AG04449 (cell line): ENCODE measurements around the gene SLC35E1.

Source experiments
- CTCF ChIA-PET: fragments of 350-600 bp; formaldehyde crosslinking; extraction: SDS; loops from one replicate; lab custom pipeline; 2021; ENCODE audit warnings: antibody characterized with exemption; lab: Yijun Ruan, JAX
- POLR2A ChIA-PET: fragments of 400-600, 350-600 bp; formaldehyde crosslinking; extraction: SDS; loops from one replicate; lab custom pipeline; 2020; ENCODE audit warnings: antibody characterized with exemption, inconsistent platforms; lab: Yijun Ruan, JAX
- DNase-seq: peaks from one replicate; pipeline ENCODE4 v3.0.0-alpha.2; 2010; ENCODE audit warnings: low read depth, low spot score
- H3K4me3 ChIP-seq: 2 replicates; pipeline ENCODE4 v1.5.1; 2011; ENCODE audit warnings: low read depth, mild to moderate bottlenecking, control low read depth, low read length
- CTCF ChIP-seq: IDR thresholded peaks from one replicate; pipeline ENCODE4 v1.5.1; 2011; ENCODE audit warnings: mild to moderate bottlenecking, moderate library complexity, low read length, control low read depth, inconsistent platforms; ENCODE audit not compliant: insufficient read depth; ENCODE audit errors: missing control alignments

Gene SLC35E1

GRCh38 chr19:16585808-16586476 lies 13.7 kb upstream of the SLC35E1 start:
- TF ChIP-seq CTCF = no peak
- H3K4me3 ChIP-seq = no peak overlapping the region
- DNase-seq = no peak
- POLR2A ChIA-PET = no interaction called here
- CTCF ChIA-PET = interaction anchor here (1.2 kb wide), 1 partner anchor 93 kb away, joined by 3 read pairs; no protein-coding TSS in a partner anchor

- no peak overlapping the region for H3K4me3 ChIP-seq
- DNase-seq = no peak
- ChIA-PET POLR2A (interaction anchor here (0.6 to 1.8 kb wide), 3 partner anchors 12 to 43 kb away, joined by 3 to 13 read pairs (median 7); partner anchors contain the start of gene MED26), CTCF (interaction anchor here (1.2 kb wide), 1 partner anchor 94 kb away, joined by 3 read pairs; no protein-coding TSS in a partner anchor)
- no peak for TF ChIP-seq CTCF
Measured at GRCh38 chr19:16585094-16585801, 13.0 kb upstream of the SLC35E1 start.

GRCh38 chr19:16584248-16585093 lies 12.3 kb upstream of the SLC35E1 start:
- POLR2A ChIA-PET = interaction anchor here (0.6 to 1.8 kb wide), 6 partner anchors 11 to 117 kb away, joined by 3 to 13 read pairs (median 4); partner anchors contain the start of gene MED26
- CTCF ChIA-PET = interaction anchor here (1.1 to 1.2 kb wide), 2 partner anchors 8 to 95 kb away, joined by 3 read pairs; no protein-coding TSS in a partner anchor
- no peak for DNase-seq
- TF ChIP-seq CTCF = no peak
- H3K4me3 ChIP-seq = peak overlapping the region; percentile 38

- H3K4me3 ChIP-seq = no peak overlapping the region
- ChIA-PET POLR2A (interaction anchor here (1.3 kb wide), 1 partner anchor 78 kb away, joined by 3 read pairs; no protein-coding TSS in a partner anchor), CTCF (interaction anchor here (1.0 to 1.3 kb wide), 2 partner anchors 9 to 10 kb away, joined by 3 to 4 read pairs; partner anchors contain the start of gene SLC35E1)
- DNase-seq = no peak
- TF ChIP-seq CTCF = no peak
Measured at GRCh38 chr19:16582486-16583261, 10.5 kb upstream of the SLC35E1 start.

GRCh38 chr19:16581971-16582343 lies 9.7 kb upstream of the SLC35E1 start:
- no peak overlapping the region for H3K4me3 ChIP-seq
- CTCF ChIA-PET = interaction anchor here (0.5 to 1.3 kb wide), 3 partner anchors 9 to 39 kb away, joined by 3 to 4 read pairs (median 3); partner anchors contain the start of gene SLC35E1
- no peak for DNase-seq
- TF ChIP-seq CTCF = no peak
- POLR2A ChIA-PET = interaction anchor here (1.3 kb wide), 1 partner anchor 78 kb away, joined by 3 read pairs; no protein-coding TSS in a partner anchor
